Myometrial cell (primary cell): ENCODE measurements around the gene FGFRL1. TPM values are rescaled to one million over a fixed set of nuclear protein-coding genes. Genes with fewer than 3 reads are reported as not detected.

Source experiments
- total RNA-seq: library from RNA; depleted of rRNA; stranded (reverse); fragments of >200 nt; gene quantifications from 2 replicates; pipeline ENCODE4 v1.2.3, GENCODE V29; 2015

The FGFRL1 gene
- 14.4 and 16.7 TPM in 2 replicates for total RNA-seq

GRCh38 chr4:1011022-1011665 is at the start of gene FGFRL1:
TSS of gene FGFRL1 (plus strand) at chr4:1011626. CDS start at chr4:1012486, 860 bp downstream.

GRCh38 chr4:973431-974397 is 37.7 kb upstream of the FGFRL1 start, which contains the start of gene DGKQ:
TSS of gene DGKQ (minus strand) at chr4:973569. CDS start at chr4:973482, 87 bp downstream.

GRCh38 chr4:986879-987623 is 24.4 kb upstream of the FGFRL1 start, which contains the start of gene IDUA:
TSS of gene IDUA (plus strand) at chr4:987044. CDS start at chr4:987085, 41 bp downstream.

GRCh38 chr4:993111-994029 is 18.1 kb upstream of the FGFRL1 start, which contains the start of gene SLC26A1:
TSS of gene SLC26A1 (minus strand) at chr4:993404. CDS start at chr4:991703, 1,701 bp downstream.

Other genes with a start within 250 kb of the FGFRL1 start
- gene CPLX1, start 185.5 kb upstream of the FGFRL1 start, total RNA-seq = 0.86 TPM in 1 of 2 replicates, not detected in the other
- gene GAK, start 79.3 kb upstream of the FGFRL1 start, total RNA-seq = 75.2 and 76.4 TPM in 2 replicates
- gene TMEM175, start 79.2 kb upstream of the FGFRL1 start, total RNA-seq = 20.6 and 25.9 TPM in 2 replicates
- 10.5 and 12.4 TPM in 2 replicates for gene DGKQ, start 38.1 kb upstream of the FGFRL1 start, total RNA-seq
- gene IDUA, start 24.6 kb upstream of the FGFRL1 start, total RNA-seq = 2.3 and 5.8 TPM in 2 replicates
- not detected in 2 replicates for gene SLC26A1, start 18.2 kb upstream of the FGFRL1 start, total RNA-seq
- 1.6 TPM in 1 of 2 replicates, not detected in the other for gene RNF212, start 101.9 kb downstream of the FGFRL1 start, total RNA-seq
- gene SPON2, start 161.0 kb downstream of the FGFRL1 start, total RNA-seq = 454 and 490 TPM in 2 replicates
- gene CTBP1, start 237.5 kb downstream of the FGFRL1 start, total RNA-seq = 175 and 225 TPM in 2 replicates